ENCODE measurements around the gene PYGM. TPM values are rescaled to one million over a fixed set of nuclear protein-coding genes. Genes with fewer than 3 reads are reported as not detected.

PYGM gene
- total and polyA plus RNA-seq, 2 of the 13 experiments (the other 11 are each of a cell fraction or from before 2014, with no cell fraction given): 0.11 to 0.12 TPM

GRCh38 chr11:64803158-64803845 lies 43.5 kb upstream of the PYGM start, which contains the start of gene MAP4K2 (continued):
- TF ChIP-seq ZNF142 (CRISPR knock-in tag; IDR thresholded peaks at IDR 0.05) (no peak), ZNF513 (CRISPR knock-in tag; conservative IDR thresholded peaks at IDR 0.05) (no peak), CTCF (CRISPR knock-in tag; IDR thresholded peaks at IDR 0.05) (peak; percentile 65), ZNF574 (CRISPR knock-in tag; IDR thresholded peaks at IDR 0.05) (peak; percentile 96), HNF1B (CRISPR knock-in tag; IDR thresholded peaks at IDR 0.05) (peak; percentile 31; the same call in 1 of the 2 replicates), XRCC5 (optimal IDR thresholded peaks at IDR 0.05; ENCODE audit: low read length) (no peak), SOX13 (IDR thresholded peaks at IDR 0.05) (no peak), SOX13 (CRISPR knock-in tag; conservative IDR thresholded peaks at IDR 0.05 in 1 of 2, IDR thresholded peaks at IDR 0.05 in 1 of 2) (0 out of 4 replicates have a peak, but pooled peaks of 1 of the 2 experiments have one; percentile 5), ZNF605 (CRISPR knock-in tag; IDR thresholded peaks at IDR 0.05) (no peak), SALL2 (CRISPR knock-in tag; IDR thresholded peaks at IDR 0.05) (0 out of 2 replicates have a peak, but pooled peaks have one; percentile 35), ZNF367 (CRISPR knock-in tag; IDR thresholded peaks at IDR 0.05; ENCODE audit: borderline replicate concordance) (no peak), ZBTB1 (CRISPR knock-in tag; IDR thresholded peaks at IDR 0.05; ENCODE audit: borderline replicate concordance) (no peak), NR1H2 (CRISPR knock-in tag; IDR thresholded peaks at IDR 0.05; ENCODE audit: borderline replicate concordance, low read depth) (no peak), KLF12 (CRISPR knock-in tag; IDR thresholded peaks at IDR 0.05; ENCODE audit: borderline replicate concordance) (peak; percentile 35; the same call in 1 of the 2 replicates)

Data from HepG2 (cell line).